ENCODE results near the gene ALX4.

- TF ChIP-seq FOXK2 (IDR thresholded peaks at IDR 0.05) = no peak
- no peak for TF ChIP-seq L3MBTL2 (conservative IDR thresholded peaks at IDR 0.05)
- no peak for TF ChIP-seq ELF4 (IDR thresholded peaks at IDR 0.05)
- TF ChIP-seq ZNF384 (IDR thresholded peaks at IDR 0.05) = no peak
- TF ChIP-seq HDGF (IDR thresholded peaks at IDR 0.05; ENCODE audit: borderline replicate concordance) = no peak
- no peak for TF ChIP-seq PKNOX1 (IDR thresholded peaks at IDR 0.05)
- TF ChIP-seq SP1 (IDR thresholded peaks at IDR 0.05) = no peak
- no peak for TF ChIP-seq TARDBP (IDR thresholded peaks at IDR 0.05)
Measured at GRCh38 chr11:44212128-44212527, 97.8 kb downstream of the ALX4 start.
